NCI-H1092 (cell line): ENCODE measurements around the gene SLC43A1.
"Not testable (repeated sequence)": the region's sequence is repeated elsewhere in the genome, so short reads cannot be mapped to it uniquely, and the experiment has no call there.

Experiments
- DNase-seq: peaks from one replicate; lab custom pipeline; 2025; lab: John Stamatoyannopoulos, UW

SLC43A1 gene

DNA sequence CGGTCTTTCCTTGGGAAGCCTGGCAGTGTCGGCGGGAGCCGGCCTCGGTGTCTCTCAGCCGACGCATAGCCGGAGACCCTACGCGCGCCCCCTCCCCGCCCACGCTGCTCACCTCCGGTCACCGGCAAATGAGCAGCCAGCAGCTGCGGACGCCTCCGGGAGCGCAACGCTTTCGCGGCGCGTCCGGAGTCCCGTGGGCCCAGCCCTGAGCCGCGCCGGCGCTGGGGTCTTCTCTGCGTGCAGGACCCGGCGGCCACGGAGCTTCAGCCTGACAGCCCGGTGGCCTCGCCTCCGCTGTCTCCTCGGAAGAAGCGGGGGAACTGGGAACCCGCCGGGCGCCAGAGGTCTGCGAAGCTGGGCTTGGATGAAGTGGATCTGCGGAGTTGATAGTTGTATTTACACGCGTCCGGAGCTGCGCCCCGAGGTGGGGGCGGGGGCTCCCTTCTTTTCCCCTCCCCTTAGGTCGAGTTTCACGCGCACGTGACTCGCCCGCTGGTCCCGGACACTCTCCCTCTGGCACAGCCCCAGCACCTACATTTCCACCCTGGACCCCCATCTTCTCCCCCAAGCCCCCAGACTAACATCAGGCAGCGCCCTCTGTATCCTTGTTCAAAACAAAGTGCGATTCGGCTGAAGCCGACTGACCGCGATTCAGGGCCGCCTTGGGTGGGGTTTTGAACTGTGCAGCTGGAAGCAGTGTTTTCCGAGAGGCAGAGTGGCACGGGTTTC lies at the start of gene SLC43A1:
Gene SLC43A1 (minus strand): TSS at position 371 of the 729 bp plus-strand sequence. CDS start 1,591 bp downstream, outside the sequence.
- no peak for DNase-seq

DNA sequence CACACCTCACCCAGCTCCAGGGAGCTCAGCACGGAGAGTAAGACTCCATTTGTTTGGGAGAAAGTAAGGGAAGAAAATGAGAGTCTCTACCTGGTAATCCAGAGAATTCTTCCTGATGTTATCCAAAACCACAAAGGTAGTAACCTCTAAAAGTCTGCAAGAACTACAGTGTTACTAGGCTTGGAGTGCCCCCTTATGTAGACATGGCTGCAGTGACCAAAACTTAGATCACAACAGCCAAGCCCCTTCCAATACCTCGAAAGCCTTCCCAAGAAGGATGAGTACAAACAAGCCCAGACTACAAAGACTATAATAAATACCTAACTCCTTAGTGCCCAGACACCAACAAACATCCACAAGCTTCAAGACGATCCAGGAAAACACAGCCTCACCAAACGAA lies 47.1 kb upstream of the SLC43A1 start:
- no peak for DNase-seq

DNA sequence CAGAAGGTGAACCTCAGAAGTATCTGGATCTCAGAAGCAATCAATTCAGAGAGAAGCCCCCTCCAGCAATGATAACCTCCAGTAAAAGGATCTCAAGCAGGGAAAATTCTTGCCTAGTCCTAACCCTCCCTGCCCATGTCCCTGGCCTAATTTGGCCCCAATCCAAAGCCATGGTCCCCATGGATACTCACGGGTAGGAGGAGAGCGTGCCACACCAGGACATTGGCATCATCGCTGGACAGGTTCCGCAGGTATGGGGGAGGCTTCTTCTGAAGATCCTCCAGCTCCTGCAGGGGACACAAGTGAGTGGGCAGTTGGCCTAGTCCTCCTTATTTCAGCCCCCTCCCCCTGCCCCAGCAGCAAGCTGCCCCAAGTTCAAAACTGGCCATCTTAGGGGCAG lies 44.6 kb upstream of the SLC43A1 start:
- no peak for DNase-seq

DNA sequence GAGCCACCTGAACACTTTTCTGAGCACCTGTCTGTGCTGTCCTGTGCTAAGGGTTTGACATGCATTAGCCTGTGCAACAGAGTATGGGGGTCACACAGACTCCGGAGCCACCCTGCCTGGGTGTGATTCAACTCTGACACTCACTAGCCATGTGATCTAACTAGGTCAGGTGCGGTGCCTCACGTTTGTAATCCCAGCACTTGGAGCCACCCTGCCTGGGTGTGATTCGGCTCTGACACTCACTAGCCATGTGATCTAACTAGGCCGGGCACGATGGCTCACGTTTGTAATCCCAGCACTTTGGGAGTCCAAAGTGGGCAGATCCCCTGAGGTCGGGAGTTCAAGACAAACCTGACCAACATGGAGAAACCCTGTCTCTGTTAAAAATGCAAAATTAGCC lies 40.5 kb upstream of the SLC43A1 start:
- no peak for DNase-seq

DNA sequence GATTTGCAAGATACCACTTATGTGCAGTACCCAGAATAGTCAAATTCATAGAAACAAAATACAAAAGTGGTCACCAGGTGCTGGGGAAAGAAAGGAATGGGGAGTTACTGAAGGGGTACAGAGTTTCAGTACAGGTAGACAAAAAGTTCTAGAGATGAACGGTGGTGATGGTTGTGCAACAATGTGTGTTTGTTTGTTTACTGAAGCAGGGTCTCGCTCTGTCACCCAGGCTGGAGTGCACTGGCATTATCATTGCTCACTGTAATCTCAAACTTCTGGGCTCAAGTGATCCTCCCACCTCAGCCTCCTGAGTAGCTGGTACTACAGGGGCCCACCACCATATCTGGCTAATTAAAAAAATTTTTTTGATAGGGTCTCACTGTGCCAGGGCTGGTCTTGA lies 39.9 kb upstream of the SLC43A1 start:
- DNase-seq = no peak

DNA sequence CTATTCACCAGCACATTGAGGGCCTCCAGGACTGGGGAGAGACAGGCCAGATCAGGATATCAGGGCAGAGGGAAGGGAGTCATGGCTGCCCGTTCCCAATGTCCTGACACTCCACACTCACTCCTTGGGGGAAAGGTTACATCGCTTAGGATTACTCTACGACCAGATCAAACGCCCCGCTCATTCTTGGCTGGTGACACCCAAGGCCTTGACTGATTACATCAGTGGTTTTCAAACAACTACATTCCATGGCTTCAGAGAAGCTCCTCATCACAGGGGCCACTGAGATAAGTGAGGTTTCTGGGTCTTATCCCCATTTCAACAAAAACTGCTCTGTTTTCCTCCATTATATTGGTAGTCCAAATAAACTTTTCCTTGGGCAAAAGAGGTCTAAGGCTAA lies 37.0 kb upstream of the SLC43A1 start:
- DNase-seq = no peak

DNA sequence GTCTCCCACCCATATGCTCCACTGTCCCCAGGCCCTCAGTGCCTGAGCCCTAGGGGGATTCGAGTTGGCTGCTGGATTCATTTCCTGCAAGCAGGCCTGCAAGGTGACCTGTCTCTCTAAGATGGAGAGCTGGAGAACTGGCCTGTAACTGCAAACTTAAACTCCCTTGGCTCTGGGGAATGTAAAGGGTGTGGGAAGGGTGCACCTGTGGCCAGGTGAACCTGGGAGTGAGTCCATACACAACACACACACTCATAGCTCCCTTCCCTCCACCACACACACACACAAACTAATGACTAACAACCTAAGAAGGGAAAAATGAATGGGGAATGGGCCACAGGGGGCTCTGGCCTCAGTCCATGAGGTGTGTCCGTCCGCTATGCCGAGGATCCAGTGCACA lies 36.4 kb upstream of the SLC43A1 start:
- DNase-seq = no peak

DNA sequence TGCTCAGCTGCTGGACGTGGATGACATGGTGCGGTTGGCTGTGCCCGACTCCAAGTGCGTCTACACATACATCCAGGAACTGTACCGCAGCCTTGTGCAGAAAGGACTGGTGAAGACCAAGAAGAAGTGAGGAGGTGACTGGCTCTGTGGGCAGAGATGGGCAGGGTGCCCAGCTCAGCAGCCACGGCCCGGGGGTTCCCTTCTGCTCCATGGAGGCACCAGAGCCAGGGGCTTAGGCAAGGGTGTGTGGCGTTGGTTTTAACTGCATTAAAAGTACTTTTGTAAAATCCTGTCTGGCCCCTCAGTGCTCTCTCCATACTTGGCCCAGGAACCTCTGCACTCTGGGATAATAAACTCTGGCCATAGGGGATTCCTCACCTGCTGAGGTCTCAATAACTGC lies 34.5 kb upstream of the SLC43A1 start:
- no peak for DNase-seq

DNA sequence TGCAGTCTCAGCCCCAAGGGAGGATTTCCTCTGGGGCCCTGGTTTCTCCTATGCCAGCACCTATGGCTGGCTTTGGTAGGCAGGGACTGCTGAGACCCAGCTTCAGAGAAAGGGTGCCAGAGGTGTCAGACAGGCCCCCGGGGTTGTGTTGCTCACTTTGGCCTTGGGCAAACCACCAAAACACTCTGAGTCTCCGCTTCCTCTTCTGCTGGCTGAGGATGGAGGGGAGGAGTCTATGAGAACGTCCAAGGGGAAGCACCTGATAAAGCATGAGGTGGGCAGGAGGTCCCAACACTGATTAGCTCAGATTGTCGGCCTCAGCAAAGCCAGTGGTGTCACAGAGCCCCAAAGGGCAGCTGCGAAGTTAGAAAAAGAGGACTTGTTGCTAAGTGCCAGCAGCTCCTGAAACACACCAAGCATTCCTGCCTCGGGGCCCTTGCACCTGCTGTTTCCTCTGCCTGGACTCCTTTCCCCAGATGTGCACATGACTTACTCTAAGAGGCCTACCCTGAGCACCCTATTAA lies 32.4 kb upstream of the SLC43A1 start:
- no peak for DNase-seq

DNA sequence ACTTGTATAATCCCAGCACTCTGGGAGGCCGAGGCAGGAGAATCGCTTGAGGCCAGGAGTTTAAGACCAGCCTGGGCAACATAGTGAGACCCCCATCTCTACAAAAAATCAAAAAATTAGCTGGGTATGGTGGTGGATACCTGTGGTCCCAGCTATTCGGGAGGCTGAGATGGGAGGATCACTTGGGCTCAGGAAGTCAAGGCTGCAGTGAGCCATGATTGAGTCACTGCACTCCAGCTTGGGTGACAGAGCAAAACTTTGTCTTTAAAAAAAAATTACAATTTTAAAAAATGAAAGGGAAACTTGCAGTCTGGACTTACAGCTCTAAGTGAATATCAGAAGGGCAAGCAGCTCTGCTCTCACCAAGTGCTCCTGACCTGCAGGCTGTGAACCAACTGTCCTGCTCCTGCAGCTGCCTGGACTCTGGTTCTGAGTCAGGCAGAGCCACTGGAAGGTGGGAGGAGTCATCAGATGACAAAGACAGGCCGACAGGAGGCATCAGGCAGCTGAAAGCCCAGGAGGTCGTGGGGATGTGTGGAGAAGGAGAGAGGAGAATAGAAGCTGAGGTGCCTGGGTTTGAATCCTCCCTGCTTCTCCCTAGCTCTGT lies 31.5 kb upstream of the SLC43A1 start:
- no peak for DNase-seq

DNA sequence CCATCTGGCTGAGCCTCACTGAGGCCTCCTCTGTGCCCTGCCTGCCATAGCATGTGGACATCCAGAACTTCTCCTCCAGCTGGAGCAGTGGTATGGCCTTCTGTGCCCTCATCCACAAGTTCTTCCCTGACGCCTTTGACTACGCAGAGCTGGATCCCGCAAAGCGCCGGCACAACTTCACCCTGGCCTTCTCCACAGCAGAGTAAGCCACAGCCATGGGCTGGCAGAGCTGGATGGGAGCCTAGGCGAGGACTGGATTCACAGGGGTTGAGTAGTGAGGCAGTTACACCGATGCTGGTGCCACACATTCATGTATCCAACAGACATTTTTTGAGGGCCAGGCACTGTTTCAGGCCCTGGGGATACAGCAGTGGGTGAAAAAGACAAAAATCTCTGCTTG lies 30.9 kb upstream of the SLC43A1 start:
- no peak for DNase-seq

DNA sequence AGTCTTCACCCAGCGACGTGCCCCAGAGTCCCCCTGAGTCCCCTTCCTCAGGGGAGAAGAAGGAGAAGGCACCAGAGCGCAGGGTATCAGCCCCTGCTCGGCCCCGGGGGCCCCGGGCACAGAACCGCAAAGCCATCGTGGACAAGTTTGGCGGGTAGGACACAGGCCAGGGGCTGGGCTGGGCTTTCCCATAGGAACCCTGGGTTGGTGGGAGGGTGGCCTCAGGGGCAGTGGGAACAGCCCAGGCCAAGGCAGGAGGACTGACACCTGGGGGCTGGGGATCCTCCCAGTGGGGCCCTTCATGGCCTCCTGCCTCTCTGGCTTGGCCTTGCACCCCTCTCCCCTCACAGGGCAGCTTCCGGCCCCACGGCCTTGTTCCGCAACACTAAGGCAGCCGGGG lies 30.4 kb upstream of the SLC43A1 start:
- DNase-seq = no peak

DNA sequence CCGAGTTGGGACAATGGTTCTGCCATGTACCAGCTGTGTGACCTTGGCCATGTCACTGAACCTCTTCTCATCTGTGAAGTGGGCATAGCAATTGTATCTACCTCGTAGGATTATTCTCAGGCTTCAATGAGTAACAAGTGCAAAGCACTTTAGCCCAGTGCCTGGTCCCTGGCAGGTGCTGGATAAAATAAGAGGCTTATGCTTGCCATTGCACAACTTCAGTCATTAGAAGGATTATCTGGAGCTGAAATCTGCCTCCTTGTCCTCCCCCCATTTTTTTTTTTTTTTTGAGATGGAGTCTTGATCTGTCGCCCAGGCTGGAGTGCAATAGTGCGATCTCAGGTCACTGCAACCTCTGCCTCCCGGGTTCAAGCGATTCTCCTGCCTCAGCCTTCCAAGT lies 29.1 kb upstream of the SLC43A1 start:
- DNase-seq = no peak

DNA sequence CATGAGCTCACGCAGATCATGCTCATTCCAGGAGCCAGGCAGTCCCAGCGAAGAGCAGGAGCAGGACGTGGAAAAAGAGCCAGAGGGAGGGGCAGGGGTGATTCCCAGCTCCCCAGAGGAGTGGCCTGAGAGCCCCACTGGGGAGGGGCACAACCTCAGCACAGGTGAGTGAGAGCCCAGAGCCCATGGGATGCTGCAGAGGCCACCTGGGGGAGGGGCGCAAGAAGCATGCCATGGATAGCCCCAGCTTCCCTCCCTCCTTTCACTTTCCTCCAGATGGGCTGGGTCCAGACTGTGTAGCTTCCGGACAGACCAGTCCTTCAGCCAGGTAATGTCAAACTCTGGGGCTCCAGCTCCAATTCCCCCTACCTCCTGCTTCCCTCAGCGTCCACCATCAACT lies 28.1 kb upstream of the SLC43A1 start:
- no peak for DNase-seq

DNA sequence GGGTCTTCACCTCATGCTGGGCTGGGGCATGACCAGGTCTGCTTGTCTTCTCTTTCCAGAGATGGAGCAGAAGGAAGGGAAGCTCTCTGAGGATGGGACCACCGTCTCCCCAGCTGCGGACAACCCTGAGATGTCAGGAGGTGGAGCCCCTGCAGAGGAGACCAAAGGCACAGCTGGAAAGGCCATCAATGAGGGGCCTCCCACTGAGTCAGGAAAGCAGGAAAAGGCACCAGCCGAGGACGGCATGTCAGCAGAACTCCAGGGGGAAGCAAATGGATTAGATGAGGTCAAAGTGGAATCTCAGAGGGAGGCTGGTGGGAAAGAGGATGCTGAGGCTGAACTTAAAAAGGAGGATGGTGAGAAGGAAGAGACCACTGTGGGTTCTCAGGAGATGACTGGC lies 27.1 kb upstream of the SLC43A1 start:
- no peak for DNase-seq

DNA sequence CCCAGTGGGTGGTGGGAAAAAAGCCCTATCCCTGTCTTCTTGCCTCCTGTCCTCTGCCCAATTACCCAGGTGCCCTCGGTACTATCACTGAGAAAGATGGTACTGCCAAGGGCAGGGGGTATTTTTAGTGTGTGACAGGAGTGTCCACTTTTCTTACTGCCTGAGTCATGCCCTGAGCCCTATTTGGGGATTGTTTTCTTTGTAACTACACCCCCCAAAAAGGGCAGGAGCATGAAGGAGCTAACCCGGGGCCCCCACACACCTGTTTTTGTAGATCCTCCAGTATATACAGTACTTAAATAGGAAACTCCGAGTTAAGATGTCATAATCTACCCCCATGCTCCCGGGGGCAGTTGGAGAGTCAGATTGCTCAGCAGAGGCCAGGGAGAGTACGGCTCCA lies 25.7 kb upstream of the SLC43A1 start:
- DNase-seq = no peak

DNA sequence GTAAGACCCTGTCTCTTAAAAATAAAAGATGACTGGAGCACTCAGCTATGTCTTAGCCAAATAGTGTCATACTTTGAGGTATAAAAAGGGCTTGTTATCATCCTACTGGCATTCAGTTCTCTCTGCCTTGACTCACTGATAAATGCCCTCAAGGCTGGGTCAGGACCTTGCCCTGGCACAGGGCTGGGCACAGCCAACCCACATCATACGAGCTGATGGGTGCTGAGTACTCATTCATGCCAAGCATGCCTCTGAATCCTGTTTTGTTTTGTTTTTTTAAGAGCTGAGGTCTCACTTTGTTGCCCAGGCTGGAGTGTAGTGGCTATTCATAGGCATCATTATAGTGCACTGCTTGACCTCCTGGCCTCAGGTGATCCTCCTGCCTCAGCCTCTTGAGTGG lies 23.8 kb upstream of the SLC43A1 start:
- no peak for DNase-seq

DNA sequence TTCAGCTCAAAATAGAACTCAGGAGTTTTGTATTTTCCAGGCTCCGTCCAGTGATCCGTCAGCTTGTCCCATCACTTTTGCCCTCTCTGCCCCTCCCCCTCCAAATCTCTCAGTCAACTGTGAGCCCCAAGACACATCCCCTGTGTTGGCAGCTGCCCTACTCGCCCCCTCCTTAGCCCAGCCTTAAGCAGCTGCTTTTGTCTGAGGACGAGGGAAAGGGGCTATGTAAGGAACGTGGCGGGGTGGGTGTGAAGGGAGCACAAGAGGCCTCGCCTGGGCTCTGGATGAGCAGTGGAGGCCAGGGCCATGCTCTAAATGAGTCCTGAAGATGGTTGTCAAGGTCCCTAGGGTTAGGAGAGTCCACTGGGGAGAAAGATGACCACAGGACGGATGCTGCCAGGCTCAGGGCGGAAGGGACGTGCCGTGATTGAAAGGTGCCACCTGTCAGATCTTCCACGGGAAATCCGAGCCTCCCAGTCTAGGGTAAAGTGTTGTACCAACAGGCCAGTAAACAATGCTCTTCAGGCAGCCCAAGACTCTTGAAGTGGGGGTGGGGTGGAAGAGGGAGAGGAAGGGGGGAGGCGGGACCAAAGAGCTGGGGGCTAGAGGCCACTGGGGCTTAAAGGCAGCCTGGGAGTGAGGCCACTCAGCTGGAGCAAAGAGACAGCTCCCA lies 21.6 kb upstream of the SLC43A1 start, which contains the start of gene SMTNL1:
Gene SMTNL1 (plus strand): TSS at position 649 of the 673 bp plus-strand sequence. CDS start 5,048 bp downstream, outside the sequence.
- no peak for DNase-seq

DNA sequence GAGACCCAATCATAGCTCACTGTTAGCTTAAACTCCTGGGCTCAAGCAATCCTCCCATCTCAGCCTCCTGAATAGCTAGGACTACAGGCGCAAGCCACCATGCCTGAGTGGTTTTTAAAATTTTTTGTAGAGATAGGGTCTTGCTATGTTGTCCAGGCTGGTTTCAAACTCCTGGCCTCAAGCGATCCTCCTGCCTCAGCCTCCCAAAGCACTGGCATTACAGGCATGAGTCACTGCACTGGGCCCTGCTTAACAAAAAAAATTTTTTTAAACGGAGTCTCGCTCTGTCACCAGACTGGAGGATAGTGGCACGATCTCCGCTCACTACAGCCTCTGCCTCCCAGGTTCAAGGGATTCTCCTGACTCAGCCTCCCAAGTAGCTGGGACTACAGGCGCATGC lies 18.9 kb upstream of the SLC43A1 start:
- DNase-seq = not testable (repeated sequence)

DNA sequence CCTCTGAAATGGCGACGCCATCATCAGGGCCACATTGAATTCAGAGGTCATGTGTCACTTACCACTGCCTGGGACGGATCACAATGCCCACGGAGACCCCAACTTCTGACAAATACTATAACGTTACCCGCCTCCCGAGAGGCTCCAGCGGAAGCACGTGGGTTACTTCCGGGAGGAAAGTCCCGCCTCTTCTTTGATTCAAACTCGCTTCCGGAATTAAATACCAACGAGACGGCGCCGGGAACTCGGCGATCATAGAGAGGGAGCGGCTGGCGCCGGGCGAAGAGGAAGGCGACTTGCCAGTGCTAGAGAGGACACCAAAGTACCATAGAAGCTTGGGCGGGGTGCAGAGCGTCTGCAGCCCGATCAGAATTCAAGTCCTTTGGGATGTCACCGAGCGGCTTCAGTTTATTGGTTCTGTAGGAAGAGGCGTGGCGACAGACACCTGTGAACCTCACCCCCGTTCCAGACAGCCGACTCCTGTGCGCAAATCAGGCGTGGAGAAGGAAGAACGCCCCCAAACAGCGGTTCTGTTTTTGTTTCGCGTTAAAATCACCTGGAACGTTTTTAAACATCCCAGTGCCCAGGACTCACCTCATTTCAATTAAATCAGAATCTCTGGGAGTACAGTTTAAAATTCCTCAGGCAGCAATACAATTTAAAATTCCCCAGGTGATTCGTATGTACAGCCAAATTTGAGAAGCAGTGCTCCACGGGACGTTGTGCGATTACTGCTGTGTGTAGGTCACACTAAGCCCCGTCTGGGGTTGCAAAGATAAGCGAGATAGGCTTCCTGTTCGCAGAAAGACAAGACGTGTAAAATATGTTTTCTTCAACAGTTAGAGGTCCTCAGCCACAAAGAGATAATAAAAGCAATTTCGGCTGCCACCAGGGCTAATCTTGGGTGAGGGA lies 15.3 kb upstream of the SLC43A1 start, which contains the start of gene TIMM10:
Gene TIMM10 (minus strand): TSS at position 159 of the 912 bp plus-strand sequence. CDS start 565 bp downstream, outside the sequence.
- peak; percentile 99 for DNase-seq

DNA sequence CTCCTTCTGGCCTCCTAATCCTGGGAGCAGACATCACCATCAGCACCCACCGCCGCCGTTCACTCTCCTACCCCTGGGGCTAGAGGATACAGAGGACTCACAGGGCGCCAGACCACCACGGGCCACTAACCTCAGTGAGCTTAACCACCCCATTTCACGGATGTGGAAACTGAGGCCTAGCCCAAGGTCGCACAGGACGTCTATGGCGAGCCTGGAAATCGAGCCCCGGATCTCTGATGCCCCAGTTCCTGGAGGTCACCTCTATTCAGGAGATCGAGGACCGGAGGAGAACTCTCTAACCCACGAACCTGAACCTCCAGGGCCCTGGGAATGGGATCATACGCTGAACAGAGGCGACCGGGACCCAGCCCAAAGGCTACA lies 14.7 kb upstream of the SLC43A1 start:
- no peak for DNase-seq

DNA sequence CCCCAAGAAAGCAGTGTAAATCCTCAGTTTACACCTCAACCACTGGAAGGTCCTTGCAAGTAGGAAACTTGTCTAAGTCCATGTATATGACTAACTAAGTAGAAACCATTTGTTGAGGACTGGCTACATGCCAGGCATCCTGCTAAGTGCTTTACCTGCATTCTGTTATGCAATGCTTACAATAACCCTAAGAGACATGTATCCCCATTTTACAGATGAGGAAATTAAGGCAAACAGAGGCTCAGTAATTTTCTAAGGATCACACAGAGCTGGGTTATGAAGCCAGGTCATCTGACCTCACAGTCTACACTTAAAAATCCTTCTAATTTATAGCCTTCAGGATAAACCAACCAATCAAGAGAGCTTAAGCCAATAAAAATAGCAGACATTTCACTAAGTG lies 13.5 kb upstream of the SLC43A1 start:
- no peak for DNase-seq
